Measurements from ENCODE around the gene LSM5.
"Not testable (repeated sequence)": the region's sequence is repeated elsewhere in the genome, so short reads cannot be mapped to it uniquely, and the experiment has no call there.

Gene LSM5

DNA sequence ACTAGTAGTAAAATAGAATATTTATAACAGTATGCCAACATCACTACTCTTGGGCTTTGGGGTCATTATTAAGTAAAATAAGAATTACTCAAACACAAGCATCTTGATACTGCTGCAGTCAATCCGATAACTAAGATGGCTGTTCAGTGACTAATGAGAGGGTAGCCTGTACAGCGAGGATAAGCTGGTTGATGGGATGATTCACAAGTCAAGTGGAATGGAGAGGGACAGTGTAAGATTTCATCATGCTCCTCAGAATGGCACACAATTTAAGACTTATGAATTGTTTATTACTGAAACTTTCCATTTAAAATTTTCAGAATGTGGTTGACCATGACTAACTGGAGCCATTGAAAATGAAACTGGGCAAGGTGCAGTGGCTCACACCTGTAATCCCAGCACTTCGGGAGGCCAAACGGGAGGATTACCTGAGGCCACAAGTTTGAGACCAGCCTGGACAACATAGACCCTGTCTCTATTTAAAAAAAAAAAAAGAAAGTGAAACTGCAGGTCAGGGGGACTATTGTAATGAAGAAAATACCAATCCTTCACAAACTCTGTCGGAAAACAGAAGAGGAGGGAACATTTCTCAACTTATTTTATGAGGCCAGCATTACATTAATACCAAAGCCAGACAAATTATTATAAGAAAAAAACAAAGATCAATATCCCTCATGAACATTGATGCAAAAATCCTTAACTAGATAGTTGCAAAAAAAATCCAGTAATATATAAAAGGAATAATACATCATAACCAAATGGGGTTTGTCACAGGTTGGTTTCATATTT is 16.3 kb upstream of the LSM5 start:
- peaks cover 42% of the 10 kb centered on the region for H4K20me1 ChIP-seq
- no peaks in the 10 kb centered on the region for H3K27me3 ChIP-seq
- no peak overlapping the region for H3K27ac ChIP-seq
- no peak overlapping the region for H3K4me2 ChIP-seq
- no peak for TF ChIP-seq Cebpa-rat (IDR thresholded peaks at IDR 0.05)
- no peaks in the 10 kb centered on the region for H3K4me1 ChIP-seq
- H3K4me3 ChIP-seq, result no peak overlapping the region
- H3K36me3 ChIP-seq, result peaks cover 52% of the 10 kb centered on the region
- peaks cover 52% of the 10 kb centered on the region for H3K9me3 ChIP-seq
- no peak overlapping the region for H3K9ac ChIP-seq

DNA sequence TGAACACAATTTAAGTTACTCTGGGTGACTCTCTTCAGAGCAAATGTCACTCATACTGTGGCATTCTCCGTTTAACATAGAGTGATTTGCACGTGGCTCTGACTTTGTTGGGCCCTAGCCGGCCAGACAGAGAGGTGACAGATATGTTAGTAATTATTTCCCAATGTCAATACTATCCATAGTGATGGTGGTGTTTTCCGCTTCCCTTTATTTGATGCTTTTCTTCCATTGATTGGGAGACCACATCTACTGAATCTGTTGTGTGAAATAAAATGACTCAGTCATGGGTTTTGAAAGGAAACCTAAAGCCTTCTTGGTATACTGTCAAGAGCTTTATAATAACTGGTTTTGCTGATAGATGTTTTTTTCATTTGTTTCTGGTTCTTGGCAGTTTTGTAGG is 12.5 kb upstream of the LSM5 start:
- no peak overlapping the region for H3K9ac ChIP-seq
- H3K27ac ChIP-seq, result no peak overlapping the region
- TF ChIP-seq Cebpa-rat (IDR thresholded peaks at IDR 0.05), result no peak
- peaks cover 30% of the 10 kb centered on the region for H3K9me3 ChIP-seq
- 0 out of 2 replicates have a peak, but pooled peaks cover 3% of the 10 kb centered on the region for H3K4me1 ChIP-seq
- H3K4me2 ChIP-seq, result no peak overlapping the region
- peaks cover 50% of the 10 kb centered on the region for H4K20me1 ChIP-seq
- peaks cover 33% of the 10 kb centered on the region; the same call in 1 of the 2 replicates for H3K36me3 ChIP-seq
- H3K4me3 ChIP-seq, result no peak overlapping the region
- no peaks in the 10 kb centered on the region for H3K27me3 ChIP-seq

DNA sequence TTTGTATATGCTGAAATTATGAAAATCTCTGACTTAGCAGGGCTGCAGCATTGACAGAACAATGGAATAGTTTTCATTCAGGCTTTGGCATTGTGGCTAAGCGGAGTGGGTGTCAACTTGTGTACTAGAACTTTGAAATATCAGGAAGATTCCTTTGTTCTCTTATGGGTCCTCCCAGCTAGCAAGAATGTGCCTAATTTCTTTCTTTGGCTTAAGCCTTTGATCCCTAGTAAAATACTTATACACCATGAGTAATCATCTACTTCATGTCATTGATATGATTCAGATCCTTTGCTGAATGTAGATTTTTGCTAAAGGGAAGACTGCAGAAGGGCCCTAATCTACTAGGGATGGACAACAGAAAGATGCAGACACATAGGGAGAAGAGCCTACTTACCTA is 11.3 kb upstream of the LSM5 start:
- Histone ChIP-seq H3K9ac (no peak overlapping the region), H3K4me3 (no peak overlapping the region), H3K27ac (no peak overlapping the region), H3K4me1 (peaks cover 13% of the 10 kb centered on the region), H3K4me2 (no peak overlapping the region), H3K9me3 (peaks cover 18% of the 10 kb centered on the region), H3K27me3 (no peaks in the 10 kb centered on the region), H4K20me1 (peaks cover 50% of the 10 kb centered on the region), H3K36me3 (peaks cover 25% of the 10 kb centered on the region; the same call in 1 of the 2 replicates)
- TF ChIP-seq Cebpa-rat (IDR thresholded peaks at IDR 0.05), result no peak

DNA sequence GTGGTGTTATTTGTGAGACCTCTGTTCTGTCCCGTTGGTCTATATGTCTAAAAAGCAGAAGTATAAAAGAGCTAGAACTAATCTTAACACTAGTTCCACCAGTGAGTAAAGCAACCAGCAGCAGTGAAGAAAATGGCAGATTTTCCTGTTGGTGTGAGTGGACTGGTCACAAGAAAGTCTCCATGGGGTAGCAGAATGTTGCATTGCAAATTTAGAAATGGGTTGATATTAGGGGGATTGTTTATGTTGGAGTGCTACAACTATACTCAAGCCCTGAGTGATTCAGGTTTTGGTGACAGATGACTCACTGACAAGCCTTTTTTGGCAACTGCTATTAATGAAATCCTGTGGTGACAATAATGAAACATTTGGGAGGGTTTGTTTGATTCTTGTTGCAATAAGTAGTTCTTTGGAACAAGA is 10.8 kb upstream of the LSM5 start:
- peaks cover 50% of the 10 kb centered on the region for H4K20me1 ChIP-seq
- H3K4me3 ChIP-seq, result no peak overlapping the region

DNA sequence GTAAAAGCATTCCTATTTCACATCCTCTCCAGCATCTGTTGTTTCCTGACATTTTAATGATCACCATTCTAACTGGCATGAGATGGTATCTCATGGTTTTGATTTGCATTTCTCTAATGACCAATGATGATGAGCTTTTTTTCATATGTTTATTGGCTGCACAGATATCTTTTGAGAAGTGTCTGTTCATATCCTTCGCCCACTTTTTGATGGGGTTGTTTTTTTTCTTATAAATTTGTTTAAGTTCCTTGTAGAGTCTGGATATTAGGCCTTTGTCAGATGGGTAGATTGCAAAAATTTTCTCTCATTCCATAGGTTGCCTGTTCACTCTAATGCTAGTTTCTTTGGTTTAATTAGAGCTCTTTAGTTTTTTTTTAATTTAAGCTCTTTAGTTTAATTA is 10.0 kb upstream of the LSM5 start:
- H3K9ac ChIP-seq, H3K27me3 ChIP-seq, H3K4me2 ChIP-seq, H3K27ac ChIP-seq, H3K4me3 ChIP-seq: not testable (repeated sequence)
- H4K20me1 ChIP-seq, result peaks cover 50% of the 10 kb centered on the region
- peaks cover 17% of the 10 kb centered on the region for H3K4me1 ChIP-seq
- peaks cover 21% of the 10 kb centered on the region; the same call in 1 of the 2 replicates for H3K36me3 ChIP-seq
- peaks cover 14% of the 10 kb centered on the region for H3K9me3 ChIP-seq

More for the DNA sequence above, 10.8 kb upstream of the LSM5 start:
- H3K27ac ChIP-seq, result no peak overlapping the region
- peaks cover 21% of the 10 kb centered on the region; the same call in 1 of the 2 replicates for H3K36me3 ChIP-seq
- H3K27me3 ChIP-seq, result no peaks in the 10 kb centered on the region
- no peak overlapping the region for H3K9ac ChIP-seq
- TF ChIP-seq Cebpa-rat (IDR thresholded peaks at IDR 0.05), result no peak
- H3K4me1 ChIP-seq, result peaks cover 17% of the 10 kb centered on the region
- no peak overlapping the region for H3K4me2 ChIP-seq
- H3K9me3 ChIP-seq, result peaks cover 14% of the 10 kb centered on the region

DNA sequence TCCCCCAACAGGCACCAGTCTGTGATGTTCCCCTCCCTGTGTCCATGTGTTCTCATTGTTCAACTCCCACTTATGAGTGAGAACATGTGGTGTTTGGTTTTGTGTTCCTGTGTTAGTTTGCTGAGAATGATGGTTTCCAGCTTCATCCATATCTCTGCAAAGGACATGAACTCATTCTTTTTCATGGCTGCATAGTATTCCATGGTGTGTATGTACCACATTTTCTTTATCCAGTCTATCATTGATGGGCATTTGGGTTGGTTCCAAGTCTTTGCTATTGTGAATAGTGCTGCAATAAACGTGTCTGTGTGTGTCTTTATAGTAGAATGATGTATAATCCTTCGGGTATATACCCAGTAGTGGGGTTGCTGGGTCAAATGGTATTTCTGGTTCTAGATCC is 9.6 kb upstream of the LSM5 start:
- not testable (repeated sequence) for H3K27me3 ChIP-seq, H3K9ac ChIP-seq, H3K27ac ChIP-seq, H3K4me3 ChIP-seq, H3K4me2 ChIP-seq
- H3K36me3 ChIP-seq, result peaks cover 20% of the 10 kb centered on the region; the same call in 1 of the 2 replicates
- peaks cover 50% of the 10 kb centered on the region for H4K20me1 ChIP-seq
- peaks cover 17% of the 10 kb centered on the region for H3K4me1 ChIP-seq
- peaks cover 14% of the 10 kb centered on the region for H3K9me3 ChIP-seq

DNA sequence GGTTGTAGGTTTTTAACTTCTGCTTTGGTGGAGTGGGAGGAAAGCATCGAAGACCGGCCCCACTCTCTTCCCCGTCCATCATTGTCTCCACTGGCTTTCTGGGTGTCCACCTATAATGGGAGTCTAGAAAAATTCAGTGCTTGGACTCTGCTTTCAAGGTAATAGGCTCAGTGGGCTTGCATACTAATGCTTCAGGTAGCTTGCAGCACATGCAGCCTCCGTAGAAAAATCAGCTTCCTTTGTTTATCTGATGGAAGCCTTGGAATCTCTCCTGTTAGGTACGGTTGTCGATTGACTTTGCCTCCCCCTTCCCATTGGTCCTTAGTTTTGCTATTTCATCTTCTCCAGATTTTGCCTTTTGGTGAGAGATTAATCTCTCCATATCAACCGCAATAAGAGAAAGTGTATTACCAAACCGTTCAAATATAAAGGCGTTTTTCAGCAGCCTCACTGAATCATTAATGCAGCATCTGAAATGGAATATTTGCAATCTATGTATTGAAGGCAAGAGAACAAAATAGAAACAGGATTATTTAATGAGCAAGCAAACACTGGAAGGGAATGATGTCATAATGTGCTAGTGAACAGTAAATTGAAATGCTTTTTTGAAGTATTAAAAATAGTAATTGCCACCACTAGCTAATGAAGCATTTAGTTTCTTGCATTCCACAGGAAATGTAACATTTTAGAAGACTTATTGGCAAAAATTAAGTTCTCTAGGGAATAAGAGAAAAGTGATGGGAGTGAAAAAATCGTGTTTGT is 6.1 kb upstream of the LSM5 start:
- peak overlapping the region; percentile 86 for H3K4me2 ChIP-seq
- peaks cover 23% of the 10 kb centered on the region for H4K20me1 ChIP-seq
- no peaks in the 10 kb centered on the region for H3K27me3 ChIP-seq
- H3K9ac ChIP-seq, result peak overlapping the region; percentile 93
- TF ChIP-seq Cebpa-rat (IDR thresholded peaks at IDR 0.05), result no peak
- H3K4me1 ChIP-seq, result peaks cover 27% of the 10 kb centered on the region
- H3K9me3 ChIP-seq, result peaks cover 9% of the 10 kb centered on the region; the same call in 1 of the 2 replicates
- H3K4me3 ChIP-seq, result peak overlapping the region; percentile 81
- H3K27ac ChIP-seq, result peak overlapping the region; percentile 97
- H3K36me3 ChIP-seq, result peaks cover 16% of the 10 kb centered on the region; the same call in 1 of the 2 replicates

DNA sequence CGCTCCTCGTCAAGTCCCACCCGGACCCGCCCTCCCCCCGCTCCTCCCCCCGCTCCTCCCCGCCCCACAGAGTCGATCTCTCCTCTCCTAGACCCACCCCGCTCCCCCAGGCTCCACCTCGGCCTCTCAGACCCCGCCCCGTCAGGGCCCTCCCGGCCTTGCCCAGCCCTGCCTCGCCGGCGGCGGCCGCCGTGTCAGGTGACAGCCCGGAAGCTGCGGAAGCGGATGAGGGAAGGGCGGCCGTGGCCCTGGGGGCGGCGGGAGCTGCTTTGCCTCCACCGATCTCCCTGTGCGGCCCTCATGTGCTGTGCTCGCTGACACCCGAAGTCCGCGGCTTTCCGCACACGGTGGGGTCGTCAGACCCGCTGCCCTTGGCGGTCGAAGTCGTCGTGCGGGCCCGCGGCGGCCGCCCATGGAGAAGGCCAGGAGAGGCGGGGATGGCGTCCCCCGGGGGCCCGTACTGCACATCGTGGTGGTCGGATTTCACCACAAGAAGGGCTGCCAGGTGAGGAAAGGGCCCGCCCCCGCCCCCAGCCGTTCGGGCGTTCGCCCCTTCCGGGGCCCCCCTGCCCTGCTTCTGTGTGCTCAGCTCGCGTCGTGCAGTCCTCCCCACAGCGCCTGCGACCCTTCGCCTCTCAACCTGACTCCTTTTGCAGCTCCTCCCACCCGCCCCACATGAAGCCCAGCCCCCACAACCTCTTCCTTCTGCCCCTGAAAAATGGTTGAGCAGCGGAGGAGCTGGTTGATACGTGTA is 5.3 kb upstream of the LSM5 start, which contains the start of gene AVL9:
Gene AVL9, plus strand, starts transcription at position 192 of the 754 bp plus-strand sequence. Its CDS starts 221 bp downstream, at position 413.
- H4K20me1 ChIP-seq, result peaks cover 16% of the 10 kb centered on the region; the same call in 1 of the 2 replicates
- H3K4me1 ChIP-seq, result peaks cover 23% of the 10 kb centered on the region
- peak within 1 kb of the TSS; percentile 81 for H3K4me3 ChIP-seq

DNA sequence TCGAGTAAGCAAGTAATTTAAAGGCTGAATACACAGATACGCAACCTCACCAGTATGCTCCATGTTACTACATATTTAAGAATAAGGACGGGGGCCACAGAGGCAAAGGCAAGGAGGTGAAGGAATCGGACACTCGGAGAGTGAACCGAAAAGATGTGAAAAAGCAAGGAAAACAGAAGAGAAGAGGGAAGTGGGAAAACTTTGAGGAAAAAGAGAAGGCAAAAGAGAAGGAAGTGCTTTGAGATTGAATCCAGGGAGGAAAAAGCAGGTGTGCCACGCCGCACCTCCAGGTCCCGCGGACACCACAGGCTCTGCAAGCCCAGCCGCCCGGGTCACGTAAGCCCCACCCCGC is 4.7 kb upstream of the LSM5 start:
- peak overlapping the region; percentile 69; the same call in 1 of the 2 replicates for H3K27ac ChIP-seq
- H4K20me1 ChIP-seq, result peaks cover 13% of the 10 kb centered on the region; the same call in 1 of the 2 replicates
- peak overlapping the region; percentile 81 for H3K4me3 ChIP-seq
- peaks cover 6% of the 10 kb centered on the region; the same call in 1 of the 2 replicates for H3K9me3 ChIP-seq
- peaks cover 23% of the 10 kb centered on the region for H3K4me1 ChIP-seq
- no peak for TF ChIP-seq Cebpa-rat (IDR thresholded peaks at IDR 0.05)
- no peaks in the 10 kb centered on the region for H3K27me3 ChIP-seq
- peak overlapping the region; percentile 87 for H3K4me2 ChIP-seq
- peaks cover 15% of the 10 kb centered on the region; the same call in 1 of the 2 replicates for H3K36me3 ChIP-seq
- H3K9ac ChIP-seq, result peak overlapping the region; percentile 80

More for the DNA sequence above, 5.3 kb upstream of the LSM5 start, which contains the start of gene AVL9:
- Histone ChIP-seq H3K36me3 (peaks cover 16% of the 10 kb centered on the region; the same call in 1 of the 2 replicates), H3K9me3 (peaks cover 9% of the 10 kb centered on the region; the same call in 1 of the 2 replicates), H3K4me2 (peak within 1 kb of the TSS; percentile 87), H3K27ac (peak within 1 kb of the TSS; percentile 97), H3K9ac (peak within 1 kb of the TSS; percentile 93), H3K27me3 (no peaks in the 10 kb centered on the region)
- no peak for TF ChIP-seq Cebpa-rat (IDR thresholded peaks at IDR 0.05)
